Measurements from ENCODE around the gene PIK3IP1. TPM values are rescaled to one million over a fixed set of nuclear protein-coding genes. Genes with fewer than 3 reads are reported as not detected.

The PIK3IP1 gene
- total and polyA plus RNA-seq, 9 of the 15 experiments (the other 6 are each of a cell fraction or from before 2014, with no cell fraction given), result 0.11 to 1.3 (median 0.77) TPM

GRCh38 chr22:31278626-31279326, 13.5 kb downstream of the PIK3IP1 start (continued):
- TF ChIP-seq FOXP4 (CRISPR knock-in tag; IDR thresholded peaks at IDR 0.05; ENCODE audit: borderline replicate concordance), result no peak

- no peaks in the 10 kb centered on the region for H3K9me3 ChIP-seq (replicated peaks; ENCODE audit: control insufficient read depth, insufficient read depth, low read depth, low read length)
- POLR2A ChIA-PET, result interaction anchor here (1.5 kb wide), 1 partner anchor 13 kb away, joined by 4 read pairs; no protein-coding TSS in a partner anchor
- in situ Hi-C loops (cut with MboI) (no loop called here), intact Hi-C loops (cut with micrococcal nuclease) (no loop called here)
- no TSS peak for BruUV-seq (replicated peaks)
- H4K20me1 ChIP-seq (replicated peaks; ENCODE audit: control insufficient read depth, insufficient read depth, low read length), result no peaks in the 10 kb centered on the region
- CTCF ChIA-PET (ENCODE audit: low intra/inter-chr PET ratio), result no interaction called here
- 0 out of 5 replicates have a peak, but pooled peaks cover 0 to 2% of the 10 kb centered on the region in 2 experiments for H3K4me1 ChIP-seq (replicated peaks in 1 of 2; ENCODE audit: control insufficient read depth in 2 of 2, insufficient read depth in 2 of 2, low read length in 2 of 2)
- H3K27me3 ChIP-seq (ENCODE audit: control insufficient read depth in 2 of 2, insufficient read depth in 2 of 2, low read length in 2 of 2), result no peaks in the 10 kb centered on the region
- H3K79me2 ChIP-seq (ENCODE audit: control insufficient read depth, insufficient read depth, low read length), result no peaks in the 10 kb centered on the region
- TF ChIP-seq ZNF134 (CRISPR knock-in tag; conservative IDR thresholded peaks at IDR 0.05), result no peak
- TF ChIP-seq ZNF274 (IDR thresholded peaks at IDR 0.05; ENCODE audit: borderline replicate concordance, low read depth, low read length), result no peak
- TF ChIP-seq BRCA1 (IDR thresholded peaks at IDR 0.05), result no peak
- no peak for TF ChIP-seq BRCA1 (CRISPR knock-in tag; IDR thresholded peaks at IDR 0.05)
- TF ChIP-seq MYC (IDR thresholded peaks at IDR 0.05; ENCODE audit: low read depth, low read length), result no peak
- no peak for TF ChIP-seq MYC (CRISPR knock-in tag; IDR thresholded peaks at IDR 0.05; ENCODE audit: borderline replicate concordance, low read depth)
- no peak for TF ChIP-seq HMG20B (CRISPR knock-in tag; IDR thresholded peaks at IDR 0.05)
- TF ChIP-seq ZNF124 (CRISPR knock-in tag; IDR thresholded peaks at IDR 0.05), result no peak
- TF ChIP-seq ZNF347 (CRISPR knock-in tag; IDR thresholded peaks at IDR 0.05; ENCODE audit: low read depth), result no peak
- no peak for TF ChIP-seq TAF1 (IDR thresholded peaks at IDR 0.05; ENCODE audit: control insufficient read depth, extremely low read depth, insufficient read depth, low read length, severe bottlenecking)
- no peak for TF ChIP-seq FOXK2 (conservative IDR thresholded peaks at IDR 0.05 in 1 of 2, IDR thresholded peaks at IDR 0.05 in 1 of 2; ENCODE audit: low read depth in 2 of 2)
- no peak for TF ChIP-seq CCAR2 (IDR thresholded peaks at IDR 0.05; ENCODE audit: low read depth, low read length)
- TF ChIP-seq ILF3 (IDR thresholded peaks at IDR 0.05; ENCODE audit: borderline replicate concordance), result no peak
- 77% methylated on average over 6 of the region's 9 CpGs for WGBS (ENCODE audit: insufficient coverage, low coverage, missing lambda C conversion rate)
- no peak overlapping the region for H3K4me2 ChIP-seq (ENCODE audit: insufficient read depth, low read length)
- H2AFZ ChIP-seq (ENCODE audit: low read depth, low read length), result no peak overlapping the region
- DNase-seq (ENCODE audit: extremely low read depth in 1 of 4, low spot score in 3 of 4) (no peak), FAIRE-seq (no peak), ATAC-seq (no peak)
- no peaks in the 10 kb centered on the region for H3K9me1 ChIP-seq (ENCODE audit: control insufficient read depth, insufficient read depth, low read length)
- no peak overlapping the region for H3K9ac ChIP-seq (ENCODE audit: insufficient read depth in 1 of 2, low read depth in 2 of 2, low read length in 2 of 2)
- H3K36me3 ChIP-seq (ENCODE audit: control insufficient read depth, insufficient read depth, low read length), result peaks cover 17% of the 10 kb centered on the region; the same call in 2 of the 3 replicates
- H3K4me3 ChIP-seq, result no peak overlapping the region
- no peak overlapping the region for H3K27ac ChIP-seq (ENCODE audit: extremely low read depth, low read depth, low read length)
Measured at GRCh38 chr22:31278151-31278621, 14.1 kb downstream of the PIK3IP1 start.
